Activated naive CD4-positive, alpha-beta T cell treated with anti-CD3 and anti-CD28 coated beads, Interleukin-2, amount 50 U/mL, for 72 hours (primary cell): Measurements from ENCODE around the gene SQOR. TPM values are rescaled to one million over a fixed set of nuclear protein-coding genes. Genes with fewer than 3 reads are reported as not detected.

Experiments used
- ATAC-seq, 2 donors: fragments of 150-1000 bp; cut with Tn5 transposase; 2 replicates each; pipeline ENCODE4 v1.10.0; 2021; ENCODE audit warnings: mild to moderate bottlenecking in 2 of 2, moderate library complexity in 2 of 2
- DNase-seq, 2 donors: peaks; one replicate each; pipeline ENCODE4 v3.0.0; 2021 to 2022; ENCODE audit warnings: low spot score in 2 of 2
- H3K27ac Mint-ChIP-seq, 2 donors: one replicate each; pipeline ENCODE4 v1.8.0; 2022; ENCODE audit warnings: mild to moderate bottlenecking in 2 of 2, mixed read lengths in 2 of 2
- H3K36me3 Mint-ChIP-seq, 2 donors: one replicate each; pipeline ENCODE4 v1.8.0; 2022; ENCODE audit warnings: mixed read lengths in 2 of 2
- H3K9me3 Mint-ChIP-seq, 2 donors: one replicate each; pipeline ENCODE4 v1.8.0; 2022; ENCODE audit warnings: mixed read lengths in 2 of 2
- total RNA-seq, 2 donors: library from RNA; stranded (reverse); gene quantifications; one replicate each; pipeline ENCODE4 v1.2.3, GENCODE V29; 2022

The SQOR gene
- total RNA-seq, 2 donors from 2014 or later: 98.6 to 114 TPM

GRCh38 chr15:45668386-45668785, 33.6 kb downstream of the SQOR start:
- peaks cover 6 to 13% of the 10 kb centered on the region in 2 donors for H3K36me3 Mint-ChIP-seq
- H3K27ac Mint-ChIP-seq: no peak overlapping the region
- no peak for ATAC-seq
- no peak for DNase-seq
- no peaks in the 10 kb centered on the region for H3K9me3 Mint-ChIP-seq

GRCh38 chr15:45669422-45669821, 34.6 kb downstream of the SQOR start:
- peak overlapping the region in 1 of 2 donors; percentile 33 for H3K27ac Mint-ChIP-seq
- H3K36me3 Mint-ChIP-seq: peaks cover 9 to 14% of the 10 kb centered on the region in 2 donors
- no peak for DNase-seq
- no peak for ATAC-seq
- no peaks in the 10 kb centered on the region for H3K9me3 Mint-ChIP-seq

- ATAC-seq: no peak
- Mint-ChIP-seq H3K36me3 (peaks cover 14 to 17% of the 10 kb centered on the region in 2 donors), H3K9me3 (no peaks in the 10 kb centered on the region), H3K27ac (peak overlapping the region in 1 of 2 donors; percentile 5)
- no peak for DNase-seq
Observed at GRCh38 chr15:45670091-45670490, 35.3 kb downstream of the SQOR start.

GRCh38 chr15:45670511-45670910, 35.7 kb downstream of the SQOR start:
- no peak for DNase-seq
- Mint-ChIP-seq H3K9me3 (no peaks in the 10 kb centered on the region), H3K36me3 (peaks cover 14 to 17% of the 10 kb centered on the region in 2 donors), H3K27ac (peak overlapping the region in 1 of 2 donors; percentile 5)
- ATAC-seq: no peak

- peaks cover 20 to 30% of the 10 kb centered on the region in 2 donors for H3K36me3 Mint-ChIP-seq
- ATAC-seq: no peak
- no peaks in the 10 kb centered on the region for H3K9me3 Mint-ChIP-seq
- H3K27ac Mint-ChIP-seq: peak overlapping the region in 1 of 2 donors; percentile 7
- no peak for DNase-seq
Observed at GRCh38 chr15:45674677-45675076, 39.8 kb downstream of the SQOR start.

GRCh38 chr15:45677797-45678196, 43.0 kb downstream of the SQOR start:
- H3K36me3 Mint-ChIP-seq: peaks cover 16 to 30% of the 10 kb centered on the region in 2 donors
- no peak overlapping the region for H3K27ac Mint-ChIP-seq
- DNase-seq: no peak
- H3K9me3 Mint-ChIP-seq: no peaks in the 10 kb centered on the region
- no peak for ATAC-seq

- DNase-seq (no peak), ATAC-seq (no peak)
- Mint-ChIP-seq H3K36me3 (peaks cover 16 to 30% of the 10 kb centered on the region in 2 donors), H3K9me3 (no peaks in the 10 kb centered on the region), H3K27ac (peak overlapping the region; percentile 14 to 61)
Observed at GRCh38 chr15:45678459-45679178, 43.8 kb downstream of the SQOR start.

- ATAC-seq (no peak), DNase-seq (no peak)
- Mint-ChIP-seq H3K27ac (peak overlapping the region in 1 of 2 donors; percentile 37), H3K36me3 (peaks cover 6 to 11% of the 10 kb centered on the region in 2 donors), H3K9me3 (no peaks in the 10 kb centered on the region)
Observed at GRCh38 chr15:45684533-45684932, 49.7 kb downstream of the SQOR start.

- ATAC-seq (no peak), DNase-seq (no peak)
- no peaks in the 10 kb centered on the region for H3K9me3 Mint-ChIP-seq
- no peak overlapping the region for H3K27ac Mint-ChIP-seq
- H3K36me3 Mint-ChIP-seq: peaks cover 2 to 8% of the 10 kb centered on the region in 2 donors
Observed at GRCh38 chr15:45689616-45690015, 54.8 kb downstream of the SQOR start.

GRCh38 chr15:45690581-45691260, 55.9 kb downstream of the SQOR start:
- ATAC-seq (no peak), DNase-seq (no peak)
- Mint-ChIP-seq H3K27ac (peak overlapping the region in 1 of 2 donors; percentile 60), H3K36me3 (peaks cover 0 to 7% of the 10 kb centered on the region in 2 donors), H3K9me3 (no peaks in the 10 kb centered on the region)

GRCh38 chr15:45701108-45701507, 66.3 kb downstream of the SQOR start:
- no peaks in the 10 kb centered on the region for H3K36me3 Mint-ChIP-seq
- no peaks in the 10 kb centered on the region for H3K9me3 Mint-ChIP-seq
- DNase-seq: no peak

GRCh38 chr15:45702041-45702440, 67.2 kb downstream of the SQOR start:
- DNase-seq: no peak
- H3K27ac Mint-ChIP-seq: no peak overlapping the region
- no peaks in the 10 kb centered on the region for H3K9me3 Mint-ChIP-seq
- ATAC-seq: no peak
- H3K36me3 Mint-ChIP-seq: no peaks in the 10 kb centered on the region

More at GRCh38 chr15:45701108-45701507, 66.3 kb downstream of the SQOR start:
- no peak overlapping the region for H3K27ac Mint-ChIP-seq
- no peak for ATAC-seq

GRCh38 chr15:45703670-45704328, 69.0 kb downstream of the SQOR start:
- Mint-ChIP-seq H3K27ac (no peak overlapping the region), H3K9me3 (no peaks in the 10 kb centered on the region), H3K36me3 (no peaks in the 10 kb centered on the region)
- ATAC-seq (no peak), DNase-seq (no peak)

- no peaks in the 10 kb centered on the region for H3K9me3 Mint-ChIP-seq
- ATAC-seq (peak; percentile 40 to 42), DNase-seq (peak in 1 of 2 donors; percentile 21)
- H3K27ac Mint-ChIP-seq: peak overlapping the region in 1 of 2 donors; percentile 83
- no peaks in the 10 kb centered on the region for H3K36me3 Mint-ChIP-seq
Observed at GRCh38 chr15:45704329-45705249, 69.8 kb downstream of the SQOR start.

GRCh38 chr15:45705510-45706473, 71.0 kb downstream of the SQOR start:
- Mint-ChIP-seq H3K36me3 (no peaks in the 10 kb centered on the region), H3K9me3 (no peaks in the 10 kb centered on the region), H3K27ac (peak overlapping the region; percentile 11 to 83)
- ATAC-seq: peak; percentile 85 to 87
- DNase-seq: peak; percentile 70 to 73
